B cell (primary cell): ENCODE data around the gene UBAC1. TPM values are rescaled to one million over a fixed set of nuclear protein-coding genes. Genes with fewer than 3 reads are reported as not detected.

Experiments used
- ATAC-seq: fragments of 200-7000 bp; cut with Tn5 transposase; one replicate; pipeline ENCODE4 v1.10.0; 2021; ENCODE audit warnings: low read depth, mild to moderate bottlenecking, moderate number of reproducible peaks, moderate library complexity
- CTCF ChIA-PET: fragments of 350-600 bp; sonication (Branson Sonifier 250); formaldehyde crosslinking; loops from one replicate; lab custom pipeline; 2021; ENCODE audit warnings: antibody characterized with exemption, inconsistent platforms; lab: Charles Lee
- POLR2A ChIA-PET: fragments of 350-600 bp; sonication (Branson Sonifier 250); formaldehyde crosslinking; loops from one replicate; lab custom pipeline; 2021; ENCODE audit warnings: antibody characterized with exemption; lab: Charles Lee
- DNase-seq: peaks from one replicate; pipeline ENCODE4 v3.0.0; 2013
- H2AFZ ChIP-seq: 2 replicates; pipeline ENCODE4 v1.6.1; 2012; ENCODE audit warnings: mild to moderate bottlenecking, low read depth, low read length; ENCODE audit not compliant: insufficient read depth, poor library complexity, severe bottlenecking
- H3K27ac ChIP-seq, 2 donors: 1 replicate in 1 of 2; 2 replicates in 1 of 2; pipeline ENCODE4 v1.5.1; 2012 to 2013; ENCODE audit warnings: low read length in 2 of 2, mild to moderate bottlenecking in 2 of 2, moderate library complexity in 1 of 2
- H3K27me3 ChIP-seq, 4 experiments: fragments of 200-600 bp in 1 of 4; sonication (generic) in 1 of 4; replicated peaks in 1 of 4; 1 replicate in 2 of 4; 2 replicates in 2 of 4; pipeline versions ENCODE4 v1.6.1 to v1.7.0; 2013 to 2016; ENCODE audit warnings: low read length in 3 of 4, mild to moderate bottlenecking in 2 of 4, mixed read lengths in 1 of 4, moderate library complexity in 1 of 4; ENCODE audit not compliant: insufficient read depth in 4 of 4, control insufficient read depth in 3 of 4; ENCODE audit errors: control extremely low read depth in 1 of 4
- H3K36me3 ChIP-seq, 2 experiments: replicated peaks in 1 of 2; 1 replicate in 1 of 2; 2 replicates in 1 of 2; pipeline versions ENCODE4 v1.6.1 to v1.7.1; 2013; ENCODE audit warnings: low read length in 1 of 2; ENCODE audit not compliant: insufficient read depth in 2 of 2, control insufficient read depth in 1 of 2; ENCODE audit errors: control extremely low read depth in 1 of 2, extremely low read depth in 1 of 2
- H3K4me1 ChIP-seq, 2 donors: fragments of 200-600 bp in 1 of 2; sonication (generic) in 1 of 2; 1 replicate in 1 of 2; 2 replicates in 1 of 2; pipeline versions ENCODE4 v1.5.1 to v1.6.1; 2013 to 2017; ENCODE audit warnings: low read length in 2 of 2; ENCODE audit not compliant: control insufficient read depth in 2 of 2, insufficient read depth in 2 of 2
- H3K4me2 ChIP-seq: replicated peaks from 2 replicates; pipeline ENCODE3; 2012; ENCODE audit warnings: mild to moderate bottlenecking, low read depth, low read length; ENCODE audit not compliant: poor library complexity, severe bottlenecking
- H3K4me3 ChIP-seq, 5 experiments: fragments of 200-600 bp in 1 of 5; sonication (generic) in 1 of 5; 1 replicate in 3 of 5; 2 replicates in 2 of 5; pipeline versions ENCODE4 v1.5.1 to v1.7.0; 2011 to 2016; ENCODE audit warnings: low read length in 4 of 5, mild to moderate bottlenecking in 4 of 5, low read depth in 2 of 5, control low read depth in 1 of 5, moderate library complexity in 1 of 5; ENCODE audit not compliant: insufficient read depth in 1 of 5; ENCODE audit errors: control extremely low read depth in 1 of 5, extremely low read depth in 1 of 5
- H3K79me2 ChIP-seq: fragments of 200-600 bp; sonication (generic); one replicate; pipeline ENCODE4 v1.6.0; 2016; ENCODE audit warnings: low read length; ENCODE audit not compliant: control insufficient read depth, insufficient read depth
- H3K9ac ChIP-seq: fragments of 200-600 bp; sonication (generic); 2 replicates; pipeline ENCODE4 v1.6.1; 2017; ENCODE audit warnings: mild to moderate bottlenecking, low read length, moderate library complexity
- H3K9me3 ChIP-seq, 3 donors: one replicate each; pipeline versions ENCODE4 v1.6.1 to v1.7.1; 2013; ENCODE audit warnings: low read length in 2 of 3; ENCODE audit not compliant: control insufficient read depth in 2 of 3, insufficient read depth in 1 of 3; ENCODE audit errors: control extremely low read depth in 1 of 3
- H4K20me1 ChIP-seq: 2 replicates; pipeline ENCODE4 v1.6.0; 2012; ENCODE audit warnings: mild to moderate bottlenecking, low read length; ENCODE audit not compliant: insufficient read depth, control insufficient read depth, poor library complexity, severe bottlenecking
- H3K27ac Mint-ChIP-seq: one replicate; pipeline ENCODE4 v1.8.0; 2021; ENCODE audit warnings: mixed read lengths
- H3K27me3 Mint-ChIP-seq: one replicate; pipeline ENCODE4 v1.8.0; 2021; ENCODE audit warnings: mixed read lengths
- H3K4me1 Mint-ChIP-seq: one replicate; pipeline ENCODE4 v1.8.0; 2021; ENCODE audit warnings: mixed read lengths
- H3K4me3 Mint-ChIP-seq: one replicate; pipeline ENCODE4 v1.8.0; 2021; ENCODE audit warnings: mixed read lengths
- H3K9me3 Mint-ChIP-seq: one replicate; pipeline ENCODE4 v1.8.0; 2022; ENCODE audit warnings: mixed read lengths; ENCODE audit not compliant: insufficient read depth
- EZH2 ChIP-seq: IDR thresholded peaks from 2 replicates; pipeline ENCODE4 v1.6.1; 2012; ENCODE audit warnings: borderline replicate concordance, low read depth, mild to moderate bottlenecking, moderate library complexity, low read length; ENCODE audit not compliant: insufficient read depth, poor library complexity, severe bottlenecking
- WGBS: methylation state at CpG from one replicate; pipeline ENCODE4 v1.1.5; 2013; ENCODE audit warnings: missing lambda C conversion rate; ENCODE audit not compliant: insufficient coverage; 5-methylcytosine and 5-hydroxymethylcytosine counted together
- intact Hi-C: fragments of 100-400 bp; cut with micrococcal nuclease; formaldehyde crosslinking; loops from one replicate; pipeline ENCODE4 v1.10.0; 2022
- polyA plus RNA-seq: library from polyadenylated mRNA; depleted of rRNA; stranded (reverse); fragments of >200 nt; gene quantifications from 2 replicates; pipeline ENCODE4 v1.2.3, GENCODE V29; 2012
- total RNA-seq, 2 donors: library from RNA; stranded (reverse); fragments of 120-200 nt in 1 of 2; gene quantifications; 1 replicate in 1 of 2; 2 replicates in 1 of 2; pipeline versions ENCODE4 v1.2.3 to v1.2.4, GENCODE V29; 2013 to 2022
- TF ChIP-seq, protein P1 (sequence below): fragments of 200-600 bp; IDR thresholded peaks from one replicate; pipeline ENCODE4 v1.8.0; 2022; ENCODE audit warnings: antibody characterized with exemption, mild to moderate bottlenecking

UBAC1 gene
- total and polyA plus RNA-seq, 2 donors (not counting 1 experiment from before 2014, with no cell fraction given), result 30.8 to 31.1 TPM

DNA sequence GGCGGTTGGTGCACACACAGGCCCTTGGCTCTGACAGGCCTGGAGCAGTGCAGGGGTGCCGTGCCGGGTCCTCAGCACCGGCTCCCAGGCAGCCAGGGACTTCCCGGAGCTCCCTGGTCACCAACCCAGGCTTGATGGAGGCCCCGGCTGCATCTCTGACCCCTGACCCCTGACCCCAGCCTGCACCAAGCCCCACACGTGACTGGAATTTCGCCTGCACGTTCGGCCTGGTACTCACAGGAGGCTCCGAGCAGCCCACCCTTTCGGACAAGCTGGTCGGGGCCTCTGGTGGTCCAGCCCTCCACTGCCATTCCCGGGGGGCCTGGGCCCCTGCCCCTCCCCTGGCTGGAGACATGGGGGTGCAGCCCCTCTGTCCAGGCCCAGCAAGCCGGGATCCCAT is 25.4 kb upstream of the UBAC1 start:
- no peak overlapping the region for H3K27ac ChIP-seq
- no peak for ATAC-seq
- H2AFZ ChIP-seq, result no peak overlapping the region
- H3K9me3 ChIP-seq, result no peaks in the 10 kb centered on the region
- peaks cover 0 to 41% (median 2%) of the 10 kb centered on the region in 4 experiments for H3K27me3 ChIP-seq
- no peak overlapping the region for H3K4me3 ChIP-seq
- H3K36me3 ChIP-seq, result no peaks in the 10 kb centered on the region
- peaks cover 3% of the 10 kb centered on the region for H3K27me3 Mint-ChIP-seq
- no peak overlapping the region for H3K4me3 Mint-ChIP-seq
- H3K4me2 ChIP-seq, result no peak overlapping the region
- DNase-seq, result no peak
- H3K9ac ChIP-seq, result no peak overlapping the region
- H3K4me1 Mint-ChIP-seq, result peaks cover 16% of the 10 kb centered on the region
- intact Hi-C loops, result no loop called here
- WGBS, result 95% methylated on average over 14 of the region's 15 CpGs
- POLR2A ChIA-PET, result no interaction called here
- H4K20me1 ChIP-seq, result no peaks in the 10 kb centered on the region
- TF ChIP-seq, protein P1, sequence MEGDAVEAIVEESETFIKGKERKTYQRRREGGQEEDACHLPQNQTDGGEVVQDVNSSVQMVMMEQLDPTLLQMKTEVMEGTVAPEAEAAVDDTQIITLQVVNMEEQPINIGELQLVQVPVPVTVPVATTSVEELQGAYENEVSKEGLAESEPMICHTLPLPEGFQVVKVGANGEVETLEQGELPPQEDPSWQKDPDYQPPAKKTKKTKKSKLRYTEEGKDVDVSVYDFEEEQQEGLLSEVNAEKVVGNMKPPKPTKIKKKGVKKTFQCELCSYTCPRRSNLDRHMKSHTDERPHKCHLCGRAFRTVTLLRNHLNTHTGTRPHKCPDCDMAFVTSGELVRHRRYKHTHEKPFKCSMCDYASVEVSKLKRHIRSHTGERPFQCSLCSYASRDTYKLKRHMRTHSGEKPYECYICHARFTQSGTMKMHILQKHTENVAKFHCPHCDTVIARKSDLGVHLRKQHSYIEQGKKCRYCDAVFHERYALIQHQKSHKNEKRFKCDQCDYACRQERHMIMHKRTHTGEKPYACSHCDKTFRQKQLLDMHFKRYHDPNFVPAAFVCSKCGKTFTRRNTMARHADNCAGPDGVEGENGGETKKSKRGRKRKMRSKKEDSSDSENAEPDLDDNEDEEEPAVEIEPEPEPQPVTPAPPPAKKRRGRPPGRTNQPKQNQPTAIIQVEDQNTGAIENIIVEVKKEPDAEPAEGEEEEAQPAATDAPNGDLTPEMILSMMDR, result no peak
- TF ChIP-seq EZH2, result no peak
- H3K4me1 ChIP-seq, result peaks cover 14 to 15% of the 10 kb centered on the region in 2 donors
- H3K27ac Mint-ChIP-seq, result no peak overlapping the region
- H3K79me2 ChIP-seq, result no peaks in the 10 kb centered on the region
- H3K9me3 Mint-ChIP-seq, result no peaks in the 10 kb centered on the region
- CTCF ChIA-PET, result no interaction called here

DNA sequence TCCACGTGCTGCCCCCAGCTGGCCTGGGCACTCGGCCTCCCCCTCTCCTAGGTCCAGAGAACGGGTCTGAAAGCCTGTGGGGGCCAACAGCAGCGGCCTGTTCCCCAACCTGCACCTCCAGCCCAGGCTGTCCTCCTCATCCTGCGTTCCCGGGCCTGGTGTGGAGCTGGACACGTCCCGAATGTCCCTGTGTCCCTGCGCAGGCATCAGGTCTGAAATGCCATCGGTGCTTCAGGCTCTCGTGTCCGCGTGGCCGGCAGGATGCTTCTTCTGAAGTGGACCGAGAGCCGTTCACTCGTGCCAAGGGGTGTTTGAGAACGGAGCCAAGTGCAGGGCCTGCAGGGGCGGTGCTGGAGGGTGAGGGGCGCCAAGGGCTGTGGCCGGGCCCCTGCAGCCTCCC is 24.7 kb upstream of the UBAC1 start:
- H3K9ac ChIP-seq, result no peak overlapping the region

More for the DNA sequence above, 24.7 kb upstream of the UBAC1 start:
- Histone ChIP-seq H3K27me3 (peaks cover 0 to 41% (median 2%) of the 10 kb centered on the region in 4 experiments), H4K20me1 (no peaks in the 10 kb centered on the region), H3K27ac (no peak overlapping the region), H3K36me3 (no peaks in the 10 kb centered on the region), H3K4me3 (no peak overlapping the region), H3K4me1 (peaks cover 14 to 15% of the 10 kb centered on the region in 2 donors), H3K79me2 (no peaks in the 10 kb centered on the region), H3K9me3 (peaks cover 0 to under 1% (median 0%) of the 10 kb centered on the region in 3 donors), H2AFZ (no peak overlapping the region), H3K4me2 (no peak overlapping the region)
- WGBS, result 91% methylated on average over 21 of the region's 21 CpGs
- CTCF ChIA-PET, result no interaction called here
- ATAC-seq (no peak), DNase-seq (no peak)
- Mint-ChIP-seq H3K9me3 (no peaks in the 10 kb centered on the region), H3K4me1 (peaks cover 14% of the 10 kb centered on the region), H3K4me3 (no peak overlapping the region), H3K27me3 (peaks cover 3% of the 10 kb centered on the region), H3K27ac (no peak overlapping the region)
- POLR2A ChIA-PET, result no interaction called here
- intact Hi-C loops, result no loop called here
- TF ChIP-seq EZH2, result no peak
- TF ChIP-seq, protein P1, result no peak
